Measurements from ENCODE around the gene OTOP2. TPM values are rescaled to one million over a fixed set of nuclear protein-coding genes. Genes with fewer than 3 reads are reported as not detected.

The OTOP2 gene
- total and polyA plus RNA-seq, 8 donors, result 0.15 to 3.2 TPM; not detected in 6

DNA sequence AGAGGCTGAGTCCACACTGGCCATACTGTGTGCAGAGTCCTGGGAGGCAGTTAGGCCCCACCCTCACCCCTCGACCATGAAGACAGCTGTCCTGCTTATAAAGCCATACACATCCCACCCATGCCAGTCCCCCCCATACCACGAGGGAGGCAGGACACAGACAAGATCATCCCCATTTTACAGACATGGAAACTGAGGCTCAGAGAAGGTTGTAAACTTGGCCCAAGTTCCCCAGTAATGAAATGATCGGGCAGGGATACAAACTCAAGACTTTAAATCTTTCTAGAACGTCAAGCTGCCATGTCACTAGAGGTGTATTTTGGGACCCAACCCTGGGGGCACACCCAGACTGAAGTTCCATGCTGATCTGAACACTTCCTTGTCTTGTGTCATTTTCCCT lies 32.0 kb downstream of the OTOP2 start:
- no peak for TF ChIP-seq POLR2AphosphoS5 (IDR thresholded peaks at IDR 0.05)
- TF ChIP-seq, protein P1, sequence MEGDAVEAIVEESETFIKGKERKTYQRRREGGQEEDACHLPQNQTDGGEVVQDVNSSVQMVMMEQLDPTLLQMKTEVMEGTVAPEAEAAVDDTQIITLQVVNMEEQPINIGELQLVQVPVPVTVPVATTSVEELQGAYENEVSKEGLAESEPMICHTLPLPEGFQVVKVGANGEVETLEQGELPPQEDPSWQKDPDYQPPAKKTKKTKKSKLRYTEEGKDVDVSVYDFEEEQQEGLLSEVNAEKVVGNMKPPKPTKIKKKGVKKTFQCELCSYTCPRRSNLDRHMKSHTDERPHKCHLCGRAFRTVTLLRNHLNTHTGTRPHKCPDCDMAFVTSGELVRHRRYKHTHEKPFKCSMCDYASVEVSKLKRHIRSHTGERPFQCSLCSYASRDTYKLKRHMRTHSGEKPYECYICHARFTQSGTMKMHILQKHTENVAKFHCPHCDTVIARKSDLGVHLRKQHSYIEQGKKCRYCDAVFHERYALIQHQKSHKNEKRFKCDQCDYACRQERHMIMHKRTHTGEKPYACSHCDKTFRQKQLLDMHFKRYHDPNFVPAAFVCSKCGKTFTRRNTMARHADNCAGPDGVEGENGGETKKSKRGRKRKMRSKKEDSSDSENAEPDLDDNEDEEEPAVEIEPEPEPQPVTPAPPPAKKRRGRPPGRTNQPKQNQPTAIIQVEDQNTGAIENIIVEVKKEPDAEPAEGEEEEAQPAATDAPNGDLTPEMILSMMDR (IDR thresholded peaks at IDR 0.05), result no peak
- no peak for TF ChIP-seq EP300 (IDR thresholded peaks at IDR 0.05)
- no peak for TF ChIP-seq POLR2A (IDR thresholded peaks at IDR 0.05)

DNA sequence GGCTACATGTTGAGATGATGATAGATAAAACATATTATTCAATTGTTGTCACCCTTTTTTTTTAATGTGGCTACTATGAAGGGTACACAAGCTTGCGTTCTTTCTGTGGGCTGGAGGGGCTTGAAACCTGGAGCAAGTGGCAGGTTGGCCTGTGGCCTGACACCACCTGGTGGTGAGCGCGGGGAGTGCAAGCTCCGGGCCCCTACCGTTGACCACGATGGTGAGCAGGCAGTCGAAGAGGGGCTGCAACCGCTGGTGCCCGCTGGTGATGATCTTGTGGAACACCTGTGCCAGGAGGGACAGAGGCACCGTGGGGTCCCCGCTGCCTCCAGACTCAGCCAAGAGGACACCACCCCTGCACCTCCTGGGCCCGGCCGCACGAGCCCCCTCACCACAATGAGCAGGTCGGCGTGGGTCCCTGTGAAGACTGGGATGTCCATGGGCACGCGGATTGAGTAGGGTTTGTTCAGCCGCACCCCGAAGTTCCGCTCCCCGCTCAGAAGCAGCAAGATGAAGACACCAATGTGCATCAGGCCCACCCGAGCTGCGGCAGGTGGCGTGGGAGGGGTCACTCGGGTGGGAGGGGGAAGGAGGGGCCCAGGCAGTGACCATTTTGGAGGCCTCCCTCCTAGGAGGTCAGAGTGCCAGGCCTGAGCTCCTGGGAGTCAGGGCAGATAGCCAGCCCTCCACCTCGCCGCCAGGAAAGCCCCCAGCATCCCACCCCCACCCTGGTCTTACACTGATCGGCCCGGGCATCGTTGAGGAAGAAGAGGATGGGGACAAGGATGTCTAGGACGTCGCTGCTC lies 34.1 kb downstream of the OTOP2 start:
- Histone ChIP-seq H3K27ac (no peak overlapping the region), H3K27me3 (no peaks in the 10 kb centered on the region), H3K4me3 (no peak overlapping the region), H3K9me3 (no peaks in the 10 kb centered on the region), H3K4me1 (peaks cover 5 to 30% (median 13%) of the 10 kb centered on the region in 4 donors), H3K36me3 (peaks cover 35 to 92% (median 80%) of the 10 kb centered on the region in 4 donors)
- 44 to 51% (median 48%) methylated on average over 24 to 33 of the region's 33 CpGs for WGBS, 5 donors
- DNase-seq, result peak; percentile 81 to 86
- TF ChIP-seq, protein P1 (IDR thresholded peaks at IDR 0.05), result peak in 6 of 7 experiments; percentile 12 to 97 (median 88)
- no peak for TF ChIP-seq POLR2A (IDR thresholded peaks at IDR 0.05)
- intact Hi-C loops (cut with DNase I; ENCODE audit: low total_unique reads), result no loop called here

More for the DNA sequence above, 32.0 kb downstream of the OTOP2 start:
- no peak overlapping the region for H3K4me3 ChIP-seq
- peaks cover 0 to 18% (median 0%) of the 10 kb centered on the region in 3 donors for H3K27me3 ChIP-seq
- H3K4me1 ChIP-seq, result peaks cover 0 to 14% (median 4%) of the 10 kb centered on the region in 4 donors
- 78 to 86% (median 80%) methylated on average over 3 to 4 of the region's 4 CpGs for WGBS, 5 donors
- no peak overlapping the region for H3K27ac ChIP-seq
- DNase-seq, result no peak
- H3K36me3 ChIP-seq, result peaks cover 43 to 95% (median 84%) of the 10 kb centered on the region in 4 donors
- intact Hi-C loops (cut with DNase I; ENCODE audit: low total_unique reads), result no loop called here
- H3K9me3 ChIP-seq, result no peaks in the 10 kb centered on the region

DNA sequence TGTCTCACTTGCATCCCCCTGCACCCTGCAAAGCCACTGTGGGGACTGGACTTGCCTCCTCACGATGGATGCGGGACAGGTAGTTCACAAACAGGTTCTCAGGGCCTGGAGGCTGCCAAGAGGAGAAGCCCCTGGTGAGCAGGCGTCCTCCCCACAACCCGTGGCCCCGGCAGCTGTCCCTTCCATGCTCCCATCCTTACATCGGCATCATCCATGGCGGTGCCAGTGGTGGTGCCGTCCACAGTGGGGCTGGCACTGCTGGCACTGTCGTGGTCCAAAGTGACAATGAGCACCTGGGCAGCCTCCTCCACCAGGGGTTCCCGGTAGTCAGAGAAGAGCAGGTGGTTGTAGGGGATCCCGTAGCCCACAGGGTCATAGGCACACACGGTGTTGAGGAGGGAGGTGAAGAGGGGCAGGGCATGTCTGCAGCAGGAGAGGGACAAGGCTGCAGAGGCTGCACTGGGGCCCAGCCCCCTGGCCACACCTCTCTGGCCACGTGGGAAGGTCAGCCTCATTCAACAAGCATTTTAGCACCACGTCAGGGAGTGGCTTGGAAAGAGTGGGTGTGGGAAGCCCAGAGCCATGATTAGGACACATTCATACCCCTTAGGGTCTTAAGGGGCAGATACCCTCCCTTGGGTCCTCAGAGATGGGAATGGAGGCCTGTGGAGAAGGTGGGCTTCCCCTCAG lies 35.9 kb downstream of the OTOP2 start:
- intact Hi-C loops (cut with DNase I; ENCODE audit: low total_unique reads), result no loop called here
- Histone ChIP-seq H3K4me1 (peaks cover 8 to 36% (median 20%) of the 10 kb centered on the region in 4 donors), H3K27ac (no peak overlapping the region), H3K9me3 (no peaks in the 10 kb centered on the region), H3K4me3 (no peak overlapping the region), H3K36me3 (peaks cover 24 to 85% (median 73%) of the 10 kb centered on the region in 4 donors), H3K27me3 (no peaks in the 10 kb centered on the region)
- no peak for DNase-seq
- TF ChIP-seq POLR2AphosphoS5 (IDR thresholded peaks at IDR 0.05) (no peak), POLR2A (IDR thresholded peaks at IDR 0.05) (no peak), EP300 (IDR thresholded peaks at IDR 0.05) (no peak)
- TF ChIP-seq, protein P1 (IDR thresholded peaks at IDR 0.05), result no peak
- WGBS, 5 donors, result 58 to 75% (median 73%) methylated on average over 13 to 14 of the region's 14 CpGs

DNA sequence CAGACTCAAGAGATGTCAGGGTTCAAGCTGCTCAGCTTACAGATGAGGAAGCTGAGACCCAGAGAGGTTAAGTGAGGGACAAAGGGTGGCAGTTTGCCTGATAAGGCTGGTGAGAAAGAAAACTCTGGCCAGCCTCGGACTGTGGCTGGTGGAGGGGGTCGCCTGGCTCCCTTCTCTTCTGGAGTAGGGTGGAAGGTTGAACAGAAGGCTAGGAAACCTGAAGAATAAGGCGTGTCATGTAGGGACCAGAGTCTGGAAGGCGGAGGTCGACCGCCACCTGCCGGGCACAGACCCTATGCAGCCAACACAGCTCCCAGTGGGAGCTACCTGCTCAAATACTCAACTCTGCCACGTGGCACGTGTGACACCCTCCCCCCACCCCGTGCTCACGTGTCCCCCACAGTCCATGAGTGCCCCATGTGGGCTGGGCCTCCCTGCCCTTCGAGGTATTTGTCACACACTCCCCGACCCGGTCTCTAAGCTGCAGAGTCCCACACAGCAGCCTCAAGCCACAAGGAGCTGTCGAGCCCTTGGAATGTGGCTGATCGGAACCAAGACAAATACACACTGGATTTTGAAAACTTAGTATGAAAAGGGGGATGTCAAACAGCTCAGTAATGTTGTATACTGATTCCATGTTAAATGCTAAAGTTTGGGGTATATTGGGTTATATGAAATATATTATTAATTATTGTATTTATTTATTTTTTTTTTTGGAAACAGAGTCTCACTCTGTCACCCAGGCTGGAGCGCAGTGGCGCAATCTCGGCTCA lies 36.7 kb downstream of the OTOP2 start:
- H3K27ac ChIP-seq, result no peak overlapping the region

More for the DNA sequence above, 36.7 kb downstream of the OTOP2 start:
- no peaks in the 10 kb centered on the region for H3K9me3 ChIP-seq
- H3K4me1 ChIP-seq, result peaks cover 12 to 44% (median 28%) of the 10 kb centered on the region in 4 donors
- peak; percentile 55 to 76 for DNase-seq
- no peaks in the 10 kb centered on the region for H3K27me3 ChIP-seq
- intact Hi-C loops (cut with DNase I; ENCODE audit: low total_unique reads), result no loop called here
- 32 to 53% (median 40%) methylated on average over 18 to 19 of the region's 19 CpGs for WGBS, 5 donors
- peaks cover 17 to 77% (median 65%) of the 10 kb centered on the region in 4 donors for H3K36me3 ChIP-seq
- no peak overlapping the region for H3K4me3 ChIP-seq
- TF ChIP-seq, protein P1 (IDR thresholded peaks at IDR 0.05), result peak in 1 of 7 experiments; percentile 11
- TF ChIP-seq POLR2A (IDR thresholded peaks at IDR 0.05) (no peak), EP300 (IDR thresholded peaks at IDR 0.05) (no peak), POLR2AphosphoS5 (IDR thresholded peaks at IDR 0.05) (no peak)
